Measurements from ENCODE around the gene GABBR2. TPM values are rescaled to one million over a fixed set of nuclear protein-coding genes. Genes with fewer than 3 reads are reported as not detected.

GABBR2 gene
- total RNA-seq, 1 experiment from 2014 or later = 6.3 TPM

DNA sequence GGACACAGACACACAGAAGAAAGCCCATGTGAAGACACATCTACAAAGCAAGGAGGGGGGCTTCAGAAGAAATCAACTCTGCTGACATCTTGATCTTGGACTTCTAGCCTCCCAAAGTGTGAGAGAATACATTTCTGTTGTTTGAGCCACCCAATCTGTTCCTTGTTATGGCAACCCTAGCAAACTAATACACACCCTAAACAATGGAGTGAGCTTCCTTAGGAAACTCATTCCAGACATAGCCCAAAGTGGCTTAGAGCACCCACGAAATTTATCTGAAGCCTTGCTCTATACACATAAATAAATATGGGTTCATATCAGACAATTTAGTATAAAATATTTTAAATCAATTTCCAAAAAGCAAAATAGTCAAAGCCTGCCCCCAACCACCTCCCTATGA, 445.7 kb downstream of the GABBR2 start:
- intact Hi-C loops (cut with micrococcal nuclease; ENCODE audit: unreplicated experiment) (loop anchor here (1.0 to 2.0 kb wide), 2 partner anchors 58 to 188 kb away; no protein-coding TSS in a partner anchor), in situ Hi-C loops (cut with HindIII; ENCODE audit: low pct_unique_long_range_greater_than_20kb, low sequenced_read_pairs) (no loop called here)
- ATAC-seq (peak; percentile 53; the same call in 1 of the 2 replicates), DNase-seq (ENCODE audit: low read depth, low spot score) (no peak)
- no peaks in the 10 kb centered on the region for H3K9me3 ChIP-seq (ENCODE audit: control insufficient read depth, insufficient read depth, low read depth, low read length)
- no peaks in the 10 kb centered on the region for H3K36me3 ChIP-seq (ENCODE audit: control insufficient read depth, insufficient read depth, low read length)
- H3K27ac ChIP-seq (ENCODE audit: low read length) = no peak overlapping the region
- H3K4me3 ChIP-seq (ENCODE audit: low read depth in 2 of 2, low read length in 2 of 2) = no peak overlapping the region
- ChIA-PET CTCF (interaction anchor here (0.6 to 0.7 kb wide), 2 partner anchors 155 to 338 kb away, joined by 3 read pairs; no protein-coding TSS in a partner anchor), POLR2A (no interaction called here)
- H3K27me3 ChIP-seq (ENCODE audit: control insufficient read depth, insufficient read depth, low read length) = no peaks in the 10 kb centered on the region
- no peaks in the 10 kb centered on the region for H3K4me1 ChIP-seq (ENCODE audit: control insufficient read depth, insufficient read depth, low read length)
- TF ChIP-seq, protein P1, sequence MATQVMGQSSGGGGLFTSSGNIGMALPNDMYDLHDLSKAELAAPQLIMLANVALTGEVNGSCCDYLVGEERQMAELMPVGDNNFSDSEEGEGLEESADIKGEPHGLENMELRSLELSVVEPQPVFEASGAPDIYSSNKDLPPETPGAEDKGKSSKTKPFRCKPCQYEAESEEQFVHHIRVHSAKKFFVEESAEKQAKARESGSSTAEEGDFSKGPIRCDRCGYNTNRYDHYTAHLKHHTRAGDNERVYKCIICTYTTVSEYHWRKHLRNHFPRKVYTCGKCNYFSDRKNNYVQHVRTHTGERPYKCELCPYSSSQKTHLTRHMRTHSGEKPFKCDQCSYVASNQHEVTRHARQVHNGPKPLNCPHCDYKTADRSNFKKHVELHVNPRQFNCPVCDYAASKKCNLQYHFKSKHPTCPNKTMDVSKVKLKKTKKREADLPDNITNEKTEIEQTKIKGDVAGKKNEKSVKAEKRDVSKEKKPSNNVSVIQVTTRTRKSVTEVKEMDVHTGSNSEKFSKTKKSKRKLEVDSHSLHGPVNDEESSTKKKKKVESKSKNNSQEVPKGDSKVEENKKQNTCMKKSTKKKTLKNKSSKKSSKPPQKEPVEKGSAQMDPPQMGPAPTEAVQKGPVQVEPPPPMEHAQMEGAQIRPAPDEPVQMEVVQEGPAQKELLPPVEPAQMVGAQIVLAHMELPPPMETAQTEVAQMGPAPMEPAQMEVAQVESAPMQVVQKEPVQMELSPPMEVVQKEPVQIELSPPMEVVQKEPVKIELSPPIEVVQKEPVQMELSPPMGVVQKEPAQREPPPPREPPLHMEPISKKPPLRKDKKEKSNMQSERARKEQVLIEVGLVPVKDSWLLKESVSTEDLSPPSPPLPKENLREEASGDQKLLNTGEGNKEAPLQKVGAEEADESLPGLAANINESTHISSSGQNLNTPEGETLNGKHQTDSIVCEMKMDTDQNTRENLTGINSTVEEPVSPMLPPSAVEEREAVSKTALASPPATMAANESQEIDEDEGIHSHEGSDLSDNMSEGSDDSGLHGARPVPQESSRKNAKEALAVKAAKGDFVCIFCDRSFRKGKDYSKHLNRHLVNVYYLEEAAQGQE (IDR thresholded peaks at IDR 0.05; ENCODE audit: insufficient read depth in 1 of 2, low read depth in 2 of 2, low read length in 1 of 2) = no peak
- TF ChIP-seq, protein P2, sequence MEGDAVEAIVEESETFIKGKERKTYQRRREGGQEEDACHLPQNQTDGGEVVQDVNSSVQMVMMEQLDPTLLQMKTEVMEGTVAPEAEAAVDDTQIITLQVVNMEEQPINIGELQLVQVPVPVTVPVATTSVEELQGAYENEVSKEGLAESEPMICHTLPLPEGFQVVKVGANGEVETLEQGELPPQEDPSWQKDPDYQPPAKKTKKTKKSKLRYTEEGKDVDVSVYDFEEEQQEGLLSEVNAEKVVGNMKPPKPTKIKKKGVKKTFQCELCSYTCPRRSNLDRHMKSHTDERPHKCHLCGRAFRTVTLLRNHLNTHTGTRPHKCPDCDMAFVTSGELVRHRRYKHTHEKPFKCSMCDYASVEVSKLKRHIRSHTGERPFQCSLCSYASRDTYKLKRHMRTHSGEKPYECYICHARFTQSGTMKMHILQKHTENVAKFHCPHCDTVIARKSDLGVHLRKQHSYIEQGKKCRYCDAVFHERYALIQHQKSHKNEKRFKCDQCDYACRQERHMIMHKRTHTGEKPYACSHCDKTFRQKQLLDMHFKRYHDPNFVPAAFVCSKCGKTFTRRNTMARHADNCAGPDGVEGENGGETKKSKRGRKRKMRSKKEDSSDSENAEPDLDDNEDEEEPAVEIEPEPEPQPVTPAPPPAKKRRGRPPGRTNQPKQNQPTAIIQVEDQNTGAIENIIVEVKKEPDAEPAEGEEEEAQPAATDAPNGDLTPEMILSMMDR (IDR thresholded peaks at IDR 0.05) = no peak
- TF ChIP-seq POLR2AphosphoS5 (IDR thresholded peaks at IDR 0.05; ENCODE audit: low read depth, low read length) = no peak
- no peak for TF ChIP-seq TCF7L2 (IDR thresholded peaks at IDR 0.05; ENCODE audit: low read depth, low read length)
- no peak for TF ChIP-seq SIN3A (IDR thresholded peaks at IDR 0.05; ENCODE audit: borderline replicate concordance, insufficient read depth, low read depth, low read length)
- no TSS peak for BruUV-seq (replicated peaks)

GRCh38 chr9:98262056-98262455, 446.7 kb downstream of the GABBR2 start:
- DNase-seq (ENCODE audit: low read depth, low spot score) (no peak), ATAC-seq (no peak)
- Histone ChIP-seq H3K9me3 (ENCODE audit: control insufficient read depth, insufficient read depth, low read depth, low read length) (no peaks in the 10 kb centered on the region), H3K36me3 (ENCODE audit: control insufficient read depth, insufficient read depth, low read length) (no peaks in the 10 kb centered on the region), H3K27ac (ENCODE audit: low read length) (no peak overlapping the region), H3K27me3 (ENCODE audit: control insufficient read depth, insufficient read depth, low read length) (no peaks in the 10 kb centered on the region), H3K4me3 (ENCODE audit: low read depth in 2 of 2, low read length in 2 of 2) (no peak overlapping the region), H3K4me1 (ENCODE audit: control insufficient read depth, insufficient read depth, low read length) (peaks cover 3% of the 10 kb centered on the region; the same call in 1 of the 2 replicates)
- TF ChIP-seq, protein P2 (IDR thresholded peaks at IDR 0.05) = no peak
- TF ChIP-seq SIN3A (IDR thresholded peaks at IDR 0.05; ENCODE audit: borderline replicate concordance, insufficient read depth, low read depth, low read length) = no peak
- no peak for TF ChIP-seq POLR2AphosphoS5 (IDR thresholded peaks at IDR 0.05; ENCODE audit: low read depth, low read length)
- TF ChIP-seq, protein P1 (IDR thresholded peaks at IDR 0.05; ENCODE audit: insufficient read depth in 1 of 2, low read depth in 2 of 2, low read length in 1 of 2) = no peak
- no peak for TF ChIP-seq TCF7L2 (IDR thresholded peaks at IDR 0.05; ENCODE audit: low read depth, low read length)
- in situ Hi-C loops (cut with HindIII; ENCODE audit: low pct_unique_long_range_greater_than_20kb, low sequenced_read_pairs) (no loop called here), intact Hi-C loops (cut with micrococcal nuclease; ENCODE audit: unreplicated experiment) (loop anchor here (2.0 kb wide), 1 partner anchor 187 kb away; no protein-coding TSS in a partner anchor)
- ChIA-PET POLR2A (no interaction called here), CTCF (no interaction called here)
- BruUV-seq (replicated peaks) = no TSS peak
